HG03095 (cell line): ENCODE data around the gene LRRFIP1.

Experiments used
- ATAC-seq: cut with Tn5 transposase; IDR thresholded peaks from one replicate; pipeline ENCODE4 v1.9.1; 2021; ENCODE audit warnings: moderate library complexity; ENCODE audit not compliant: unreplicated experiment

Gene LRRFIP1

GRCh38 chr2:237617587-237617982, 9.8 kb upstream of the LRRFIP1 start:
- ATAC-seq: no peak

- no peak for ATAC-seq
Observed at GRCh38 chr2:237618449-237618848, 8.9 kb upstream of the LRRFIP1 start.

- no peak for ATAC-seq
Observed at GRCh38 chr2:237623428-237624403, 3.7 kb upstream of the LRRFIP1 start.

GRCh38 chr2:237624565-237624964, 2.8 kb upstream of the LRRFIP1 start:
- ATAC-seq: no peak

- no peak for ATAC-seq
Observed at GRCh38 chr2:237625216-237625705, 2.1 kb upstream of the LRRFIP1 start.

- ATAC-seq: no peak
Observed at GRCh38 chr2:237625777-237626176, 1.6 kb upstream of the LRRFIP1 start.

- no peak for ATAC-seq
Observed at GRCh38 chr2:237626813-237627440, 460 bp upstream of the LRRFIP1 start.

GRCh38 chr2:237628247-237629187, 1.1 kb downstream of the LRRFIP1 start:
- ATAC-seq: no peak

- ATAC-seq: no peak
Observed at GRCh38 chr2:237629188-237629534, 1.8 kb downstream of the LRRFIP1 start.

- no peak for ATAC-seq
Observed at GRCh38 chr2:237629739-237630138, 2.4 kb downstream of the LRRFIP1 start.

GRCh38 chr2:237630216-237631000, 3.0 kb downstream of the LRRFIP1 start:
- no peak for ATAC-seq

GRCh38 chr2:237631007-237631785, 3.8 kb downstream of the LRRFIP1 start:
- ATAC-seq: no peak

GRCh38 chr2:237631801-237632585, 4.6 kb downstream of the LRRFIP1 start:
- ATAC-seq: no peak

- ATAC-seq: no peak
Observed at GRCh38 chr2:237633061-237633561, 5.7 kb downstream of the LRRFIP1 start.

- ATAC-seq: no peak
Observed at GRCh38 chr2:237636578-237636977, 9.2 kb downstream of the LRRFIP1 start.

- ATAC-seq: no peak
Observed at GRCh38 chr2:237637429-237638135, 10.2 kb downstream of the LRRFIP1 start.

- no peak for ATAC-seq
Observed at GRCh38 chr2:237638176-237638575, 10.8 kb downstream of the LRRFIP1 start.
